Right cardiac atrium (tissue), 5 donors: ENCODE measurements around the gene YARS1. TPM values are rescaled to one million over a fixed set of nuclear protein-coding genes. Genes with fewer than 3 reads are reported as not detected.

ENCODE experiments used
- ATAC-seq, 2 donors: fragments of 200-7000 bp; cut with Tn5 transposase; one replicate each; pipeline versions ENCODE4 v1.8.0 to v1.9.1; 2020; ENCODE audit warnings: moderate library complexity in 2 of 2, mild to moderate bottlenecking in 1 of 2
- DNase-seq, 3 donors: peaks; one replicate each; pipeline ENCODE4 v3.0.0-alpha.2; 2020
- H3K27ac ChIP-seq: one replicate; pipeline ENCODE4 v1.5.1; 2013; ENCODE audit warnings: mild to moderate bottlenecking, low read length, control low read depth, moderate library complexity
- H3K27me3 ChIP-seq: one replicate; pipeline ENCODE4 v1.6.1; 2013; ENCODE audit not compliant: control insufficient read depth, insufficient read depth
- H3K4me1 ChIP-seq: one replicate; pipeline ENCODE4 v1.6.1; 2013; ENCODE audit warnings: low read length; ENCODE audit not compliant: control insufficient read depth, insufficient read depth
- H3K4me3 ChIP-seq: one replicate; pipeline ENCODE4 v1.5.1; 2013; ENCODE audit warnings: low read length, control low read depth
- H3K9me3 ChIP-seq: one replicate; pipeline ENCODE4 v1.6.1; 2013; ENCODE audit warnings: low read length; ENCODE audit not compliant: control insufficient read depth
- WGBS: extraction: QIAGEN DNeasy Blood & Tissue Kit; methylation state at CpG from one replicate; pipeline ENCODE4 v1.1.7; 2013; 5-methylcytosine and 5-hydroxymethylcytosine counted together
- intact Hi-C, 4 donors: fragments of 100-400 bp; cut with DNase I; formaldehyde crosslinking; loops; one replicate each; pipeline versions ENCODE4 v1.11.0 to v1.14.0; 2022 to 2023
- polyA plus RNA-seq: library from polyadenylated mRNA; stranded (reverse); fragments of 200-250 nt; gene quantifications from one replicate; pipeline ENCODE4 v1.2.3, GENCODE V29; 2013
- total RNA-seq, 4 donors: library from RNA; stranded (reverse); fragmentation: NEBNext Ultra II Directional; extraction: Animal tissue kit (Norgen Biotek cat#: 25700); gene quantifications; one replicate each; pipeline ENCODE4 v1.2.1, GENCODE V29; 2021
- donor health status: healthy with polysubstance abuse.
- donor health status: DM: no; HTN: yes; CAD: no.
- donor health status: DM: no; HTN: no; CAD: no.
- donor health status: DM: no; HTN: yes; CAD: no; lungs with severe emphysema.
- donor health status: DM: yes; HTN: yes; CAD: no.

Gene YARS1
- total and polyA plus RNA-seq, 5 donors, result 20.8 to 54.7 (median 36.2) TPM

GRCh38 chr1:32742199-32742947, 74.8 kb downstream of the YARS1 start:
- Histone ChIP-seq H3K27me3 (no peaks in the 10 kb centered on the region), H3K4me1 (peaks cover 3% of the 10 kb centered on the region), H3K27ac (no peak overlapping the region), H3K4me3 (peak overlapping the region; percentile 90), H3K9me3 (no peaks in the 10 kb centered on the region)
- WGBS, result 32% methylated on average over 28 of the region's 28 CpGs
- intact Hi-C loops, result no loop called here
- peak; percentile 29 to 44 for ATAC-seq
- peak; percentile 31 to 59 (median 57) for DNase-seq

- no peaks in the 10 kb centered on the region for H3K27me3 ChIP-seq
- no peaks in the 10 kb centered on the region for H3K9me3 ChIP-seq
- peak in 2 of 3 donors; percentile 65 to 67 for DNase-seq
- peak overlapping the region; percentile 90 for H3K4me3 ChIP-seq
- no peak overlapping the region for H3K27ac ChIP-seq
- peaks cover 3% of the 10 kb centered on the region for H3K4me1 ChIP-seq
- intact Hi-C loops, result no loop called here
- WGBS, result under 1% methylated on average over 102 of the region's 103 CpGs
- peak; percentile 72 to 74 for ATAC-seq
Measured at GRCh38 chr1:32741413-32742198, 75.6 kb downstream of the YARS1 start.

- no peak for ATAC-seq
Measured at GRCh38 chr1:32741059-32741412, 76.1 kb downstream of the YARS1 start.

GRCh38 chr1:32736812-32737791, 80.1 kb downstream of the YARS1 start:
- Histone ChIP-seq H3K4me1 (peaks cover 3% of the 10 kb centered on the region), H3K27me3 (no peaks in the 10 kb centered on the region), H3K9me3 (no peaks in the 10 kb centered on the region), H3K4me3 (no peak overlapping the region), H3K27ac (no peak overlapping the region)
- DNase-seq (no peak), ATAC-seq (no peak)
- intact Hi-C loops, result no loop called here
- WGBS, result 89% methylated on average over 7 of the region's 7 CpGs

More at GRCh38 chr1:32741059-32741412, 76.1 kb downstream of the YARS1 start:
- peak in 1 of 3 donors; percentile 56 for DNase-seq
- peaks cover 3% of the 10 kb centered on the region for H3K4me1 ChIP-seq
- no peaks in the 10 kb centered on the region for H3K27me3 ChIP-seq
- no peak overlapping the region for H3K27ac ChIP-seq
- intact Hi-C loops, result no loop called here
- WGBS, result 30% methylated on average over 10 of the region's 10 CpGs
- H3K9me3 ChIP-seq, result no peaks in the 10 kb centered on the region
- peak overlapping the region; percentile 90 for H3K4me3 ChIP-seq

- Histone ChIP-seq H3K4me1 (no peaks in the 10 kb centered on the region), H3K27me3 (no peaks in the 10 kb centered on the region), H3K9me3 (no peaks in the 10 kb centered on the region), H3K4me3 (no peak overlapping the region), H3K27ac (no peak overlapping the region)
- ATAC-seq (no peak), DNase-seq (no peak)
- intact Hi-C loops, result no loop called here
- 57% methylated on average over 9 of the region's 9 CpGs for WGBS
Measured at GRCh38 chr1:32733582-32734321, 83.4 kb downstream of the YARS1 start.

GRCh38 chr1:32729254-32730046, 87.7 kb downstream of the YARS1 start:
- Histone ChIP-seq H3K27ac (no peak overlapping the region), H3K9me3 (no peaks in the 10 kb centered on the region), H3K4me3 (no peak overlapping the region), H3K4me1 (peaks cover 9% of the 10 kb centered on the region), H3K27me3 (no peaks in the 10 kb centered on the region)
- ATAC-seq (no peak), DNase-seq (peak in 1 of 3 donors; percentile 8)
- intact Hi-C loops, result no loop called here
- 85% methylated on average over 14 of the region's 14 CpGs for WGBS

- Histone ChIP-seq H3K4me3 (no peak overlapping the region), H3K9me3 (no peaks in the 10 kb centered on the region), H3K27ac (no peak overlapping the region), H3K4me1 (peaks cover 9% of the 10 kb centered on the region), H3K27me3 (no peaks in the 10 kb centered on the region)
- 84% methylated on average over 7 of the region's 7 CpGs for WGBS
- DNase-seq, result no peak
- intact Hi-C loops, result no loop called here
- no peak for ATAC-seq
Measured at GRCh38 chr1:32728413-32729077, 88.6 kb downstream of the YARS1 start.

- DNase-seq (no peak), ATAC-seq (no peak)
- Histone ChIP-seq H3K4me1 (peaks cover 9% of the 10 kb centered on the region), H3K27me3 (no peaks in the 10 kb centered on the region), H3K9me3 (no peaks in the 10 kb centered on the region), H3K27ac (no peak overlapping the region), H3K4me3 (no peak overlapping the region)
- intact Hi-C loops, result no loop called here
- 97% methylated on average over 1 of the region's 1 CpG for WGBS
Measured at GRCh38 chr1:32727876-32728275, 89.3 kb downstream of the YARS1 start.

GRCh38 chr1:32725615-32725982, 91.6 kb downstream of the YARS1 start:
- DNase-seq, result no peak
- peak in 1 of 2 donors; percentile 7 for ATAC-seq
- no peaks in the 10 kb centered on the region for H3K9me3 ChIP-seq
- H3K4me3 ChIP-seq, result no peak overlapping the region
- WGBS, result 88% methylated on average over 3 of the region's 3 CpGs
- H3K27ac ChIP-seq, result no peak overlapping the region
- no peaks in the 10 kb centered on the region for H3K27me3 ChIP-seq
- intact Hi-C loops, result no loop called here
- peaks cover 9% of the 10 kb centered on the region for H3K4me1 ChIP-seq
